ENCODE measurements around the gene WDR93. TPM values are rescaled to one million over a fixed set of nuclear protein-coding genes. Genes with fewer than 3 reads are reported as not detected.

The WDR93 gene
- total RNA-seq, 4 donors from 2014 or later: 0.21 to 0.39 TPM; not detected in 2

GRCh38 chr15:89647191-89647851, 43.3 kb upstream of the WDR93 start:
- Histone ChIP-seq H3K27me3 (no peaks in the 10 kb centered on the region), H3K27ac (no peak overlapping the region), H3K9me3 (no peaks in the 10 kb centered on the region), H3K36me3 (peaks cover 0 to 34% (median 0%) of the 10 kb centered on the region in 3 donors), H3K4me1 (peaks cover 0 to 8% (median 0%) of the 10 kb centered on the region in 4 donors), H3K4me3 (no peak overlapping the region)
- no peak for TF ChIP-seq EP300 (IDR thresholded peaks at IDR 0.05)
- TF ChIP-seq CTCF (IDR thresholded peaks at IDR 0.05): peak; percentile 69 to 87 (median 78)
- no peak for TF ChIP-seq POLR2A (IDR thresholded peaks at IDR 0.05)
- 55 to 57% methylated on average over 25 of the region's 25 CpGs for WGBS, 2 donors
- peak; percentile 78 to 92 for DNase-seq (ENCODE audit: low spot score in 2 of 2)

- Histone ChIP-seq H3K27me3 (no peaks in the 10 kb centered on the region), H3K4me3 (no peak overlapping the region), H3K9me3 (no peaks in the 10 kb centered on the region), H3K36me3 (peaks cover 0 to 31% (median 0%) of the 10 kb centered on the region in 3 donors), H3K4me1 (peaks cover 0 to 8% (median 0%) of the 10 kb centered on the region in 4 donors), H3K27ac (no peak overlapping the region)
- no peak for DNase-seq (ENCODE audit: low spot score in 2 of 2)
- 87% methylated on average over 76 to 102 of the region's 102 CpGs for WGBS, 2 donors
- TF ChIP-seq CTCF (IDR thresholded peaks at IDR 0.05) (no peak), POLR2A (IDR thresholded peaks at IDR 0.05) (no peak), EP300 (IDR thresholded peaks at IDR 0.05) (no peak)
These were observed 42.3 kb upstream of the WDR93 start for GRCh38 chr15:89648106-89649012.

GRCh38 chr15:89649013-89649625, 41.5 kb upstream of the WDR93 start:
- no peak for DNase-seq (ENCODE audit: low spot score in 2 of 2)
- H3K4me1 ChIP-seq: peaks cover 0 to 8% (median 0%) of the 10 kb centered on the region in 4 donors
- peaks cover 0 to 31% (median 0%) of the 10 kb centered on the region in 3 donors for H3K36me3 ChIP-seq
- H3K4me3 ChIP-seq: no peak overlapping the region
- no peak overlapping the region for H3K27ac ChIP-seq
- TF ChIP-seq EP300 (IDR thresholded peaks at IDR 0.05) (no peak), POLR2A (IDR thresholded peaks at IDR 0.05) (no peak), CTCF (IDR thresholded peaks at IDR 0.05) (no peak)
- no peaks in the 10 kb centered on the region for H3K9me3 ChIP-seq
- 96% methylated on average over 14 to 31 of the region's 37 CpGs for WGBS, 2 donors
- H3K27me3 ChIP-seq: peaks cover 0 to 5% of the 10 kb centered on the region in 2 donors

- peaks cover 0 to 9% of the 10 kb centered on the region in 2 donors for H3K27me3 ChIP-seq
- peaks cover 0 to 31% (median 0%) of the 10 kb centered on the region in 3 donors for H3K36me3 ChIP-seq
- no peak overlapping the region for H3K27ac ChIP-seq
- no peak for TF ChIP-seq EP300 (IDR thresholded peaks at IDR 0.05)
- TF ChIP-seq CTCF (IDR thresholded peaks at IDR 0.05): no peak
- no peak for TF ChIP-seq POLR2A (IDR thresholded peaks at IDR 0.05)
- WGBS, 2 donors: 91 to 93% methylated on average over 15 of the region's 15 CpGs
- no peak overlapping the region for H3K4me3 ChIP-seq
- no peaks in the 10 kb centered on the region for H3K9me3 ChIP-seq
- no peak for DNase-seq (ENCODE audit: low spot score in 2 of 2)
- H3K4me1 ChIP-seq: peaks cover 0 to 14% (median 3%) of the 10 kb centered on the region in 4 donors
These were observed 40.9 kb upstream of the WDR93 start for GRCh38 chr15:89649716-89650115.
